HCT116 (cell line): ENCODE results near the gene MCOLN1.

Source experiments
- CEBPB ChIP-seq: IDR thresholded peaks from 2 replicates; pipeline ENCODE4 v1.6.1; 2012; ENCODE audit warnings: low read depth
- EZH2 ChIP-seq: fragments of 200-600 bp; sonication (generic); IDR thresholded peaks from 2 replicates; pipeline ENCODE4 v1.6.1; 2017; ENCODE audit warnings: antibody characterized with exemption, mixed run types
- POLR2A ChIP-seq: IDR thresholded peaks from 2 replicates; pipeline ENCODE4 v1.7.0; 2011; ENCODE audit warnings: borderline replicate concordance; ENCODE audit not compliant: insufficient read depth, insufficient read length; ENCODE audit errors: extremely low read depth
- SP1 ChIP-seq: IDR thresholded peaks from 2 replicates; pipeline ENCODE4 v1.6.1; 2012; ENCODE audit warnings: low read depth
- TF ChIP-seq, protein P1 (sequence below), 3 experiments: fragments of 200-600 bp in 1 of 3; sonication (generic) in 1 of 3; IDR thresholded peaks in 2 of 3; conservative IDR thresholded peaks in 1 of 3; 2 replicates each; pipeline ENCODE4 v1.5.1; 2012 to 2017; ENCODE audit warnings: low read depth in 2 of 3, low read length in 2 of 3, antibody characterized with exemption in 1 of 3, borderline replicate concordance in 1 of 3, control low read depth in 1 of 3, mild to moderate bottlenecking in 1 of 3, mixed read lengths in 1 of 3, mixed run types in 1 of 3, moderate library complexity in 1 of 3; ENCODE audit not compliant: insufficient read depth in 1 of 3

DNA sequence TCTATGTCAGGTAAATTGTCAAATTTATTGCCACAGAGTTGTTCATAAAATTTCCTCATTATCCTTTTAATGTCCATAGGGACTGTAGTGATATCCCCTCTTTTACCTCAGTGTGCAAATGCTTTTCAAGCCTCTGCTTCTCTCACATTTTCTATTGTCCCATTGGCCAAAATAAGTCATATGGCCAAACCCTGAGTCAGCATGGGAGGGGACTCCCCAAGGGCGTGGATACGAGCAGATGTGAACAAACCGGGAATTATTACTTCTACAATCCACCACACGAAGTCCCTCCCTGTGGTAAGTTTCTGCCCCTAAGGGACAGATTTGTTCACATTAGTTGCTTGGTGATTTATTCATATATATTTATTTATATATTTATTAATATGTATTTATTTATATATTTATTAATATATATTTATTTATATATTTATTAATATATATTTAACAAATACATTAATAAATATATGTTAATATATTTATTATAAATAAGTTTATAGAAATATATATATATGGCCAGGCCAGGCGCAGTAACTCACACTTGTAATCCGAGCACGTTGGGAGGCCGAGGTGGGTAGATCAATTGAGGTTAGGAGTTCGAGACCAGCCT lies 53.1 kb downstream of the MCOLN1 start:
- TF ChIP-seq, protein P1, sequence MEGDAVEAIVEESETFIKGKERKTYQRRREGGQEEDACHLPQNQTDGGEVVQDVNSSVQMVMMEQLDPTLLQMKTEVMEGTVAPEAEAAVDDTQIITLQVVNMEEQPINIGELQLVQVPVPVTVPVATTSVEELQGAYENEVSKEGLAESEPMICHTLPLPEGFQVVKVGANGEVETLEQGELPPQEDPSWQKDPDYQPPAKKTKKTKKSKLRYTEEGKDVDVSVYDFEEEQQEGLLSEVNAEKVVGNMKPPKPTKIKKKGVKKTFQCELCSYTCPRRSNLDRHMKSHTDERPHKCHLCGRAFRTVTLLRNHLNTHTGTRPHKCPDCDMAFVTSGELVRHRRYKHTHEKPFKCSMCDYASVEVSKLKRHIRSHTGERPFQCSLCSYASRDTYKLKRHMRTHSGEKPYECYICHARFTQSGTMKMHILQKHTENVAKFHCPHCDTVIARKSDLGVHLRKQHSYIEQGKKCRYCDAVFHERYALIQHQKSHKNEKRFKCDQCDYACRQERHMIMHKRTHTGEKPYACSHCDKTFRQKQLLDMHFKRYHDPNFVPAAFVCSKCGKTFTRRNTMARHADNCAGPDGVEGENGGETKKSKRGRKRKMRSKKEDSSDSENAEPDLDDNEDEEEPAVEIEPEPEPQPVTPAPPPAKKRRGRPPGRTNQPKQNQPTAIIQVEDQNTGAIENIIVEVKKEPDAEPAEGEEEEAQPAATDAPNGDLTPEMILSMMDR (IDR thresholded peaks at IDR 0.05 in 2 of 3, conservative IDR thresholded peaks at IDR 0.05 in 1 of 3; ENCODE audit: borderline replicate concordance in 1 of 3, insufficient read depth in 1 of 3, low read depth in 2 of 3, low read length in 2 of 3) = no peak
- TF ChIP-seq SP1 (no peak; the same call in 1 of the 2 replicates), CEBPB (no peak), EZH2 (no peak), POLR2A (no peak)
